Spinal cord (tissue), 10 donors: Measurements from ENCODE around the gene GVQW3. TPM values are rescaled to one million over a fixed set of nuclear protein-coding genes. Genes with fewer than 3 reads are reported as not detected.

Experiments used
- DNase-seq, 6 donors: peaks; one replicate each; pipeline versions ENCODE4 v3.0.0 to v3.0.0-alpha.2; 2013 to 2015; ENCODE audit warnings: low spot score in 6 of 6, low read depth in 4 of 6
- H3K27ac ChIP-seq: one replicate; pipeline ENCODE4 v1.5.1; 2013; ENCODE audit warnings: low read depth, low read length, control low read depth
- H3K27me3 ChIP-seq: one replicate; pipeline ENCODE4 v1.6.1; 2013; ENCODE audit warnings: low read length; ENCODE audit not compliant: control insufficient read depth, insufficient read depth
- H3K36me3 ChIP-seq: one replicate; pipeline ENCODE4 v1.6.1; 2013; ENCODE audit warnings: low read length; ENCODE audit not compliant: control insufficient read depth, insufficient read depth
- H3K4me1 ChIP-seq: one replicate; pipeline ENCODE4 v1.6.1; 2013; ENCODE audit warnings: low read length; ENCODE audit not compliant: control insufficient read depth, insufficient read depth
- H3K4me3 ChIP-seq: one replicate; pipeline ENCODE4 v1.5.1; 2013; ENCODE audit warnings: low read depth, low read length, control low read depth
- H3K9me3 ChIP-seq: one replicate; pipeline ENCODE4 v1.6.1; 2013; ENCODE audit warnings: low read length; ENCODE audit not compliant: control insufficient read depth, insufficient read depth
- WGBS: methylation state at CpG from one replicate; pipeline ENCODE4 v1.1.5; 2013; ENCODE audit warnings: missing lambda C conversion rate; ENCODE audit not compliant: insufficient coverage; 5-methylcytosine and 5-hydroxymethylcytosine counted together
- polyA plus RNA-seq, 2 donors: library from polyadenylated mRNA; unstranded; fragments of 120-200 nt; gene quantifications; one replicate each; pipeline ENCODE4 v1.2.1, GENCODE V29; 2013; ENCODE audit not compliant: insufficient read length in 2 of 2
- total RNA-seq, 2 donors: library from RNA; depleted of rRNA in 1 of 2; stranded (reverse); fragments of 120-200 nt in 1 of 2; fragments of >200 nt in 1 of 2; gene quantifications; one replicate each; pipeline versions ENCODE4 v1.2.3 to v1.2.4, GENCODE V29; 2013 to 2014
- donor health status: healthy.

Gene GVQW3
- total and polyA plus RNA-seq, 4 donors: 11.9 to 17.0 (median 12.8) TPM

- peak in 2 of 6 donors; percentile 22 to 57 for DNase-seq
- H3K9me3 ChIP-seq: no peaks in the 10 kb centered on the region
- no peak overlapping the region for H3K27ac ChIP-seq
- H3K36me3 ChIP-seq: no peaks in the 10 kb centered on the region
- peak overlapping the region; percentile 87 for H3K4me3 ChIP-seq
- peaks cover 25% of the 10 kb centered on the region for H3K4me1 ChIP-seq
- H3K27me3 ChIP-seq: no peaks in the 10 kb centered on the region
- WGBS: under 1% methylated on average over 77 of the region's 85 CpGs
Observed at GRCh38 chr11:76380159-76380976, 755 bp upstream of the GVQW3 start.

GRCh38 chr11:76382209-76382608, 1.1 kb downstream of the GVQW3 start:
- H3K27me3 ChIP-seq: no peaks in the 10 kb centered on the region
- H3K9me3 ChIP-seq: no peaks in the 10 kb centered on the region
- WGBS: 77% methylated on average over 4 of the region's 6 CpGs
- H3K27ac ChIP-seq: no peak overlapping the region
- no peaks in the 10 kb centered on the region for H3K36me3 ChIP-seq
- no peak overlapping the region for H3K4me3 ChIP-seq
- peaks cover 28% of the 10 kb centered on the region for H3K4me1 ChIP-seq
- no peak for DNase-seq

- WGBS: 36% methylated on average over 4 of the region's 5 CpGs
- Histone ChIP-seq H3K4me1 (peaks cover 17% of the 10 kb centered on the region), H3K27me3 (no peaks in the 10 kb centered on the region), H3K27ac (no peak overlapping the region), H3K4me3 (no peak overlapping the region), H3K36me3 (no peaks in the 10 kb centered on the region), H3K9me3 (no peaks in the 10 kb centered on the region)
- peak in 1 of 6 donors; percentile 24 for DNase-seq
Observed at GRCh38 chr11:76385903-76386302, 4.8 kb downstream of the GVQW3 start.

GRCh38 chr11:76388408-76388807, 7.3 kb downstream of the GVQW3 start:
- no CpG with 5 or more reads among the region's 2 CpGs for WGBS
- no peaks in the 10 kb centered on the region for H3K27me3 ChIP-seq
- H3K27ac ChIP-seq: no peak overlapping the region
- H3K36me3 ChIP-seq: no peaks in the 10 kb centered on the region
- H3K4me3 ChIP-seq: no peak overlapping the region
- peaks cover 9% of the 10 kb centered on the region for H3K4me1 ChIP-seq
- no peaks in the 10 kb centered on the region for H3K9me3 ChIP-seq
- DNase-seq: peak in 1 of 6 donors; percentile 19

- no peaks in the 10 kb centered on the region for H3K27me3 ChIP-seq
- no peaks in the 10 kb centered on the region for H3K36me3 ChIP-seq
- 11% methylated on average over 5 of the region's 6 CpGs for WGBS
- no peak overlapping the region for H3K27ac ChIP-seq
- H3K9me3 ChIP-seq: no peaks in the 10 kb centered on the region
- H3K4me1 ChIP-seq: peaks cover 5% of the 10 kb centered on the region
- H3K4me3 ChIP-seq: no peak overlapping the region
- peak in 2 of 6 donors; percentile 30 to 70 for DNase-seq
Observed at GRCh38 chr11:76391021-76391420, 9.9 kb downstream of the GVQW3 start.

GRCh38 chr11:76391811-76392475, 10.8 kb downstream of the GVQW3 start:
- Histone ChIP-seq H3K4me3 (no peak overlapping the region), H3K9me3 (no peaks in the 10 kb centered on the region), H3K4me1 (peaks cover 5% of the 10 kb centered on the region), H3K27me3 (no peaks in the 10 kb centered on the region), H3K36me3 (no peaks in the 10 kb centered on the region), H3K27ac (no peak overlapping the region)
- 89% methylated on average over 2 of the region's 7 CpGs for WGBS
- DNase-seq: no peak

- H3K4me1 ChIP-seq: peaks cover 5% of the 10 kb centered on the region
- no peak overlapping the region for H3K27ac ChIP-seq
- no CpG with 5 or more reads among the region's 1 CpG for WGBS
- no peaks in the 10 kb centered on the region for H3K27me3 ChIP-seq
- H3K36me3 ChIP-seq: no peaks in the 10 kb centered on the region
- H3K9me3 ChIP-seq: no peaks in the 10 kb centered on the region
- H3K4me3 ChIP-seq: no peak overlapping the region
- no peak for DNase-seq
Observed at GRCh38 chr11:76392870-76393269, 11.7 kb downstream of the GVQW3 start.

GRCh38 chr11:76394411-76394810, 13.3 kb downstream of the GVQW3 start:
- Histone ChIP-seq H3K27ac (no peak overlapping the region), H3K9me3 (no peaks in the 10 kb centered on the region), H3K27me3 (no peaks in the 10 kb centered on the region), H3K4me3 (no peak overlapping the region), H3K4me1 (peaks cover 5% of the 10 kb centered on the region), H3K36me3 (no peaks in the 10 kb centered on the region)
- no peak for DNase-seq

GRCh38 chr11:76395296-76395695, 14.2 kb downstream of the GVQW3 start:
- no peak overlapping the region for H3K27ac ChIP-seq
- WGBS: no CpG with 5 or more reads among the region's 1 CpG
- no peak for DNase-seq

GRCh38 chr11:76397383-76397782, 16.3 kb downstream of the GVQW3 start:
- WGBS: no CpG with 5 or more reads among the region's 3 CpGs

More at GRCh38 chr11:76395296-76395695, 14.2 kb downstream of the GVQW3 start:
- no peaks in the 10 kb centered on the region for H3K36me3 ChIP-seq
- no peaks in the 10 kb centered on the region for H3K27me3 ChIP-seq
- H3K9me3 ChIP-seq: no peaks in the 10 kb centered on the region
- no peak overlapping the region for H3K4me3 ChIP-seq
- peaks cover 5% of the 10 kb centered on the region for H3K4me1 ChIP-seq

More at GRCh38 chr11:76397383-76397782, 16.3 kb downstream of the GVQW3 start:
- Histone ChIP-seq H3K36me3 (no peaks in the 10 kb centered on the region), H3K9me3 (no peaks in the 10 kb centered on the region), H3K4me3 (no peak overlapping the region), H3K27ac (no peak overlapping the region), H3K4me1 (no peaks in the 10 kb centered on the region), H3K27me3 (no peaks in the 10 kb centered on the region)
- no peak for DNase-seq
